H1 (cell line): ENCODE results near the gene MBP. TPM values are rescaled to one million over a fixed set of nuclear protein-coding genes. Genes with fewer than 3 reads are reported as not detected.

ENCODE experiments used
- CTCF ChIA-PET: fragments of 300-600 bp; sonication (Branson Sonifier 250); formaldehyde crosslinking; loops from one replicate; lab custom pipeline; 2021; ENCODE audit not compliant: partially characterized antibody; lab: Charles Lee
- POLR2A ChIA-PET: fragments of 300-600 bp; sonication (Branson Sonifier 250); formaldehyde crosslinking; loops from one replicate; lab custom pipeline; 2021; ENCODE audit warnings: inconsistent platforms; ENCODE audit not compliant: partially characterized antibody; lab: Charles Lee
- DNase-seq, 2 experiments: peaks; one replicate each; pipeline versions ENCODE4 v3.0.0 to v3.0.0-alpha.2; 2010 to 2022; ENCODE audit warnings: low spot score in 2 of 2, low read depth in 1 of 2, mixed read lengths in 1 of 2
- FAIRE-seq: peaks from 2 replicates; lab custom pipeline; 2011; peaks lifted over from hg19 to GRCh38; lab: Jason Lieb, UNC
- H2AFZ ChIP-seq: 2 replicates; pipeline ENCODE4 v1.8.1; 2012; ENCODE audit warnings: low read length, inconsistent platforms
- H2AK5ac ChIP-seq: 2 replicates; pipeline ENCODE4 v1.6.1; 2013; ENCODE audit warnings: low read depth, low read length
- H2BK120ac ChIP-seq: replicated peaks from 2 replicates; pipeline ENCODE3; 2013; ENCODE audit warnings: low read depth, low read length, inconsistent platforms
- H2BK12ac ChIP-seq: 2 replicates; pipeline ENCODE4 v1.6.1; 2013; ENCODE audit warnings: low read depth, low read length
- H2BK15ac ChIP-seq: 2 replicates; pipeline ENCODE4 v1.6.1; 2013; ENCODE audit warnings: low read length
- H2BK20ac ChIP-seq: 2 replicates; pipeline ENCODE4 v1.6.1; 2013; ENCODE audit warnings: low read length
- H2BK5ac ChIP-seq: 2 replicates; pipeline ENCODE4 v1.6.1; 2013; ENCODE audit warnings: low read depth, low read length
- H3K14ac ChIP-seq: 2 replicates; pipeline ENCODE4 v1.6.1; 2013; ENCODE audit warnings: inconsistent platforms; ENCODE audit not compliant: insufficient read length
- H3K18ac ChIP-seq: 2 replicates; pipeline ENCODE4 v1.6.1; 2013; ENCODE audit warnings: low read length; ENCODE audit errors: extremely low read depth
- H3K23ac ChIP-seq: 2 replicates; pipeline ENCODE4 v1.6.1; 2013; ENCODE audit warnings: inconsistent platforms; ENCODE audit not compliant: insufficient read length
- H3K23me2 ChIP-seq: 2 replicates; pipeline ENCODE4 v1.6.1; 2013; ENCODE audit warnings: low read depth, low read length
- H3K27ac ChIP-seq: 2 replicates; pipeline ENCODE4 v1.6.1; 2011; ENCODE audit warnings: low read depth, low read length, inconsistent platforms
- H3K27me3 ChIP-seq, 4 experiments: replicated peaks in 1 of 4; 1 replicate in 1 of 4; 2 replicates in 3 of 4; pipeline versions ENCODE4 v1.6.1 to v1.8.1; 2011 to 2013; ENCODE audit warnings: low read length in 3 of 4, mild to moderate bottlenecking in 3 of 4, inconsistent platforms in 2 of 4, mixed read lengths in 2 of 4, moderate library complexity in 1 of 4; ENCODE audit not compliant: control insufficient read depth in 3 of 4, insufficient read depth in 3 of 4; ENCODE audit errors: extremely low read depth in 1 of 4
- H3K36me3 ChIP-seq, 4 experiments: 2 replicates each; pipeline versions ENCODE4 v1.6.1 to v1.8.1; 2011 to 2013; ENCODE audit warnings: mild to moderate bottlenecking in 4 of 4, low read length in 3 of 4, moderate library complexity in 2 of 4, control low read depth in 1 of 4, inconsistent platforms in 1 of 4; ENCODE audit not compliant: insufficient read depth in 4 of 4, control insufficient read depth in 2 of 4
- H3K4ac ChIP-seq: replicated peaks from 2 replicates; pipeline ENCODE3; 2013; ENCODE audit warnings: low read length, low read depth, mixed read lengths, inconsistent platforms; ENCODE audit not compliant: insufficient read length
- H3K4me1 ChIP-seq, 4 experiments: replicated peaks in 1 of 4; 1 replicate in 1 of 4; 2 replicates in 3 of 4; pipeline versions ENCODE4 v1.6.1 to v1.8.1; 2011 to 2013; ENCODE audit warnings: low read length in 3 of 4, inconsistent platforms in 2 of 4, mixed read lengths in 1 of 4; ENCODE audit not compliant: insufficient read depth in 4 of 4, control insufficient read depth in 3 of 4
- H3K4me2 ChIP-seq, 2 experiments: 2 replicates each; pipeline versions ENCODE4 v1.6.1 to v1.8.1; 2011 to 2013; ENCODE audit warnings: low read depth in 2 of 2, low read length in 2 of 2, control low read depth in 1 of 2, inconsistent platforms in 1 of 2, mild to moderate bottlenecking in 1 of 2; ENCODE audit not compliant: insufficient read depth in 1 of 2
- H3K4me3 ChIP-seq, 4 experiments: fragments of 200-600, 300-600 bp in 1 of 4; sonication (generic), shearing (Covaris generic), sonication (Bioruptor Twin) in 1 of 4; 2 replicates each; pipeline versions ENCODE4 v1.5.1 to v1.8.1; 2011 to 2016; ENCODE audit warnings: low read length in 4 of 4, low read depth in 3 of 4, control low read depth in 2 of 4, inconsistent platforms in 2 of 4, mild to moderate bottlenecking in 2 of 4, mixed read lengths in 1 of 4, moderate library complexity in 1 of 4; ENCODE audit not compliant: insufficient read depth in 2 of 4; ENCODE audit errors: extremely low read depth in 1 of 4
- H3K56ac ChIP-seq: replicated peaks from 2 replicates; pipeline ENCODE3; 2013; ENCODE audit warnings: low read depth, mild to moderate bottlenecking, mixed read lengths, low read length, inconsistent platforms; ENCODE audit not compliant: insufficient read length
- H3K79me1 ChIP-seq: 2 replicates; pipeline ENCODE4 v1.6.1; 2013; ENCODE audit warnings: low read depth, low read length, control low read depth
- H3K79me2 ChIP-seq, 2 experiments: 2 replicates each; pipeline versions ENCODE4 v1.6.1 to v1.8.1; 2012 to 2013; ENCODE audit warnings: low read length in 2 of 2, mild to moderate bottlenecking in 2 of 2, inconsistent platforms in 1 of 2; ENCODE audit not compliant: insufficient read depth in 2 of 2, control insufficient read depth in 1 of 2
- H3K9ac ChIP-seq, 4 experiments: replicated peaks in 1 of 4; 1 replicate in 1 of 4; 2 replicates in 3 of 4; pipeline versions ENCODE4 v1.6.1 to v1.8.1; 2011 to 2013; ENCODE audit warnings: low read depth in 3 of 4, low read length in 3 of 4, control low read depth in 2 of 4, mild to moderate bottlenecking in 2 of 4, moderate library complexity in 2 of 4, inconsistent platforms in 1 of 4; ENCODE audit errors: extremely low read depth in 1 of 4
- H3K9me3 ChIP-seq, 2 experiments: 2 replicates each; pipeline versions ENCODE4 v1.6.1 to v1.8.1; 2012 to 2013; ENCODE audit warnings: mild to moderate bottlenecking in 2 of 2, moderate library complexity in 2 of 2, control low read depth in 1 of 2, inconsistent platforms in 1 of 2, low read depth in 1 of 2, low read length in 1 of 2, mixed read lengths in 1 of 2; ENCODE audit not compliant: insufficient read depth in 2 of 2
- H4K20me1 ChIP-seq, 2 experiments: replicated peaks in 1 of 2; 2 replicates each; pipeline versions ENCODE3 to v1.8.1; 2011 to 2013; ENCODE audit warnings: inconsistent platforms in 2 of 2, low read length in 2 of 2, mild to moderate bottlenecking in 1 of 2; ENCODE audit not compliant: insufficient read depth in 2 of 2, control insufficient read depth in 1 of 2
- H4K5ac ChIP-seq: 2 replicates; pipeline ENCODE4 v1.6.1; 2013; ENCODE audit warnings: low read length, low read depth, mixed read lengths, inconsistent platforms; ENCODE audit not compliant: insufficient read length
- H4K8ac ChIP-seq: 2 replicates; pipeline ENCODE4 v1.8.0; 2013; ENCODE audit warnings: mild to moderate bottlenecking, moderate library complexity, low read length, inconsistent platforms; ENCODE audit not compliant: insufficient read depth; ENCODE audit errors: extremely low read depth
- H4K91ac ChIP-seq: replicated peaks from 2 replicates; pipeline ENCODE3; 2013; ENCODE audit warnings: low read length, mixed read lengths, inconsistent platforms; ENCODE audit not compliant: insufficient read length
- ASH2L ChIP-seq: fragments of 200-600, 300-600 bp; sonication (generic); IDR thresholded peaks from one replicate; pipeline ENCODE4 v1.7.1; 2017; ENCODE audit warnings: low read length
- ATF3 ChIP-seq: IDR thresholded peaks from 2 replicates; pipeline ENCODE4 v1.6.1; 2011; ENCODE audit warnings: low read depth, mild to moderate bottlenecking, low read length; ENCODE audit not compliant: insufficient read depth
- GTF2F1 ChIP-seq: IDR thresholded peaks from 2 replicates; pipeline ENCODE4 v1.6.1; 2012; ENCODE audit warnings: low read depth, low read length, improper control_type of control experiment, borderline replicate concordance
- NANOG ChIP-seq: IDR thresholded peaks from 2 replicates; pipeline ENCODE4 v1.6.1; 2011; ENCODE audit warnings: low read length, low read depth, mild to moderate bottlenecking, inconsistent platforms; ENCODE audit not compliant: insufficient read depth, poor library complexity, severe bottlenecking
- POLR2AphosphoS5 ChIP-seq: IDR thresholded peaks from 2 replicates; pipeline ENCODE4 v1.6.1; 2011; ENCODE audit warnings: low read depth, low read length
- SAP30 ChIP-seq: fragments of 300-600 bp; sonication (generic); IDR thresholded peaks from 2 replicates; pipeline ENCODE4 v1.7.1; 2012; ENCODE audit warnings: low read length, moderate library complexity, mild to moderate bottlenecking, inconsistent platforms; ENCODE audit not compliant: insufficient read depth, insufficient replicate concordance
- TBP ChIP-seq: IDR thresholded peaks from 2 replicates; pipeline ENCODE4 v1.6.1; 2011; ENCODE audit warnings: low read depth, low read length, improper control_type of control experiment
- WGBS, 2 experiments: shearing (Covaris generic) in 1 of 2; methylation state at CpG; one replicate each; pipeline versions ENCODE4 v1.1.6 to v1.1.7; 2013 to 2015; ENCODE audit warnings: low lambda C conversion rate in 2 of 2, mixed read lengths in 2 of 2, inconsistent platforms in 1 of 2, low coverage in 1 of 2, missing lambda C conversion rate in 1 of 2; ENCODE audit not compliant: insufficient replicate concordance in 2 of 2, insufficient coverage in 1 of 2, insufficient read length in 1 of 2; ENCODE audit errors: extremely low coverage in 1 of 2, missing lambda C conversion rate in 1 of 2; 5-methylcytosine and 5-hydroxymethylcytosine counted together
- long read RNA-seq, 2 experiments: library from RNA in 1 of 2; library from capped mRNA in 1 of 2; stranded (forward); transcript quantifications; one replicate each; pipeline ENCODE4 v2.0.0, GENCODE V29; 2021; ENCODE audit warnings: inconsistent platforms in 1 of 2
- polyA minus RNA-seq, 3 experiments: library from RNA; depleted of rRNA, polyadenylated mRNA; stranded (reverse); fragments of >200 nt; gene quantifications; 1 replicate in 2 of 3; 2 replicates in 1 of 3; pipeline ENCODE4 v1.2.3, GENCODE V29; 2011
- polyA plus RNA-seq, 7 experiments: library from polyadenylated mRNA; depleted of rRNA in 3 of 7; stranded (reverse) in 5 of 7; unstranded in 2 of 7; fragments of >200 nt in 5 of 7; fragments of 200-250 nt in 2 of 7; gene quantifications; 1 replicate in 5 of 7; 2 replicates in 1 of 7; 4 replicates in 1 of 7; pipeline versions ENCODE4 v1.2.1 to v1.2.3, GENCODE V29; 2011 to 2013; ENCODE audit warnings: missing spikeins in 2 of 7, mixed read lengths in 2 of 7
- total RNA-seq: library from RNA; stranded (reverse); fragmentation: NEBNext Ultra II Directional; extraction: Animal tissue kit (Norgen Biotek cat#: 25700); gene quantifications from 2 replicates; pipeline ENCODE4 v1.2.1, GENCODE V29; 2021

Gene MBP
- total RNA-seq (19.2 and 19.3 TPM in 2 replicates), polyA plus RNA-seq (2011; rRNA removed) (6.8 and 7.7 TPM in 2 replicates), polyA minus RNA-seq (2011; rRNA and poly(A)+ RNA removed) (13.3 and 15.9 TPM in 2 replicates)
- polyA plus RNA-seq (2011; cell fraction: cytosol; rRNA removed), result 8.9 TPM
- polyA plus RNA-seq (2011; cell fraction: nucleus; rRNA removed), result 14.2 TPM
- 6.1 to 8.2 TPM (median 7.4 TPM) in 4 replicates for polyA plus RNA-seq (2012, experiment 1 of 2)
- polyA plus RNA-seq (2012, experiment 2 of 2), result 2.2 TPM
- polyA plus RNA-seq (2013, experiment 1 of 2), result 13.3 TPM
- 12.9 TPM for polyA plus RNA-seq (2013, experiment 2 of 2)
- 16.8 TPM for polyA minus RNA-seq (2011; cell fraction: cytosol; rRNA and poly(A)+ RNA removed)
- polyA minus RNA-seq (2011; cell fraction: nucleus; rRNA and poly(A)+ RNA removed), result 11.4 TPM
- long read RNA-seq, experiment 1, full-length matches to known transcripts, result 1 of 8 reads
- long read RNA-seq, experiment 1, partial matches to known transcripts, result 0 of 8 reads
- long read RNA-seq, experiment 1, other reads (novel, unspliced or antisense), result 7 of 8 reads
- long read RNA-seq, experiment 2, partial matches to known transcripts, result 0 of 2 reads
- long read RNA-seq, experiment 2, other reads (novel, unspliced or antisense), result 2 of 2 reads

- Histone ChIP-seq H3K18ac (peak within 1 kb of the TSS; percentile 48), H4K91ac (no peak within 1 kb of the TSS), H3K4ac (no peak within 1 kb of the TSS), H2BK12ac (no peak within 1 kb of the TSS), H3K27me3 (peaks cover 4 to 40% (median 27%) of the 10 kb centered on the region in 4 experiments; a peak in 6 of 7 replicates), H2AK5ac (no peak within 1 kb of the TSS), H4K8ac (peak within 1 kb of the TSS; percentile 86), H2BK20ac (no peak within 1 kb of the TSS), H2BK15ac (no peak within 1 kb of the TSS; the same call in 1 of the 2 replicates), H3K79me2 (peaks cover 0 to 4% of the 10 kb centered on the region in 2 experiments; a peak in 1 of 4 replicates), H3K27ac (no peak within 1 kb of the TSS), H3K9me3 (no peaks in the 10 kb centered on the region), H3K56ac (peak within 1 kb of the TSS; percentile 26), H2BK5ac (no peak within 1 kb of the TSS), H3K79me1 (0 out of 2 replicates have a peak, but pooled peaks cover 2% of the 10 kb centered on the region), H3K23ac (no peak within 1 kb of the TSS), H2AFZ (peak within 1 kb of the TSS; percentile 62; the same call in 1 of the 2 replicates), H3K36me3 (no peaks in the 10 kb centered on the region), H2BK120ac (no peak within 1 kb of the TSS), H3K23me2 (peaks cover 19% of the 10 kb centered on the region; the same call in 1 of the 2 replicates), H4K5ac (peak within 1 kb of the TSS; percentile 23), H3K4me2 (peak within 1 kb of the TSS; percentile 77 to 89), H3K4me1 (peaks cover 0 to 12% (median 5%) of the 10 kb centered on the region in 4 experiments; a peak in 3 of 7 replicates), H3K4me3 (peak within 1 kb of the TSS; percentile 44 to 84 (median 60)), H4K20me1 (peaks cover 0 to 2% of the 10 kb centered on the region in 2 experiments), H3K14ac (no peak within 1 kb of the TSS), H3K9ac (peak within 1 kb of the TSS in 3 of 4 experiments; percentile 8 to 80 (median 16); a peak in 3 of 7 replicates)
- 1% methylated on average over 21 of the region's 88 CpGs; no CpG with 5 or more reads in 1 of the 2 experiments for WGBS, 2 experiments
- POLR2A ChIA-PET, result interaction anchor here (0.9 to 1.9 kb wide), 3 partner anchors 9 to 12 kb away, joined by 3 to 7 read pairs (median 3); no protein-coding TSS in a partner anchor
- no peak for FAIRE-seq
- CTCF ChIA-PET, result interaction anchor here (0.9 to 1.7 kb wide), 4 partner anchors 10 to 25 kb away, joined by 4 to 5 read pairs (median 5); no protein-coding TSS in a partner anchor
- peak in 1 of 2 experiments; percentile 91 for DNase-seq
- no peak for TF ChIP-seq ATF3
- no peak for TF ChIP-seq TBP
- TF ChIP-seq SAP30, result no peak
- TF ChIP-seq GTF2F1, result no peak
- no peak for TF ChIP-seq ASH2L
- TF ChIP-seq NANOG, result no peak
- TF ChIP-seq POLR2AphosphoS5, result no peak
These were observed at the start of gene MBP for GRCh38 chr18:77132369-77133050. MBP (minus strand) TSS chr18:77132783; CDS start chr18:77105261, 27,522 bp downstream.
